Astrocyte (in vitro differentiated cells and primary cell): ENCODE data around the gene SCNN1A. TPM values are rescaled to one million over a fixed set of nuclear protein-coding genes. Genes with fewer than 3 reads are reported as not detected.

Experiments used
- DNase-seq: peaks from one replicate; pipeline ENCODE4 v3.0.0-alpha.2; 2010; ENCODE audit warnings: low read depth
- FAIRE-seq: peaks from 2 replicates; lab custom pipeline; 2011; peaks lifted over from hg19 to GRCh38; lab: Jason Lieb, UNC
- H2AFZ ChIP-seq: 2 replicates; pipeline ENCODE4 v1.6.0; 2012; ENCODE audit warnings: low read depth, low read length, inconsistent platforms
- H3K27ac ChIP-seq: 2 replicates; pipeline ENCODE4 v1.5.1; 2011; ENCODE audit warnings: low read depth, low read length, inconsistent platforms
- H3K27me3 ChIP-seq: 2 replicates; pipeline ENCODE4 v1.6.0; 2011; ENCODE audit warnings: low read length, inconsistent platforms; ENCODE audit not compliant: insufficient read depth
- H3K36me3 ChIP-seq: 2 replicates; pipeline ENCODE4 v1.5.1; 2011; ENCODE audit warnings: low read length, inconsistent platforms; ENCODE audit not compliant: insufficient read depth
- H3K4me1 ChIP-seq: 2 replicates; pipeline ENCODE4 v1.5.1; 2011; ENCODE audit warnings: low read length, inconsistent platforms; ENCODE audit not compliant: insufficient read depth
- H3K4me2 ChIP-seq: 2 replicates; pipeline ENCODE4 v1.6.0; 2012; ENCODE audit warnings: low read length, inconsistent platforms
- H3K4me3 ChIP-seq: 2 replicates; pipeline ENCODE4 v1.5.1; 2011; ENCODE audit warnings: low read depth, mild to moderate bottlenecking, low read length, inconsistent platforms; ENCODE audit not compliant: insufficient read depth
- H3K79me2 ChIP-seq: 2 replicates; pipeline ENCODE4 v1.6.0; 2012; ENCODE audit warnings: mild to moderate bottlenecking, low read length, inconsistent platforms; ENCODE audit not compliant: insufficient read depth
- H3K9ac ChIP-seq: 2 replicates; pipeline ENCODE4 v1.6.0; 2012; ENCODE audit warnings: mild to moderate bottlenecking, low read length, inconsistent platforms
- H3K9me3 ChIP-seq: 2 replicates; pipeline ENCODE4 v1.5.1; 2012; ENCODE audit warnings: low read depth, mild to moderate bottlenecking, low read length, inconsistent platforms; ENCODE audit not compliant: insufficient read depth
- H4K20me1 ChIP-seq: 2 replicates; pipeline ENCODE4 v1.6.0; 2012; ENCODE audit warnings: low read length, inconsistent platforms; ENCODE audit not compliant: insufficient read depth
- H3K27ac Mint-ChIP-seq: one replicate; pipeline ENCODE4 v1.8.0; 2021; ENCODE audit warnings: mild to moderate bottlenecking, mixed read lengths; ENCODE audit not compliant: unreplicated experiment
- H3K27me3 Mint-ChIP-seq: one replicate; pipeline ENCODE4 v1.8.0; 2021; ENCODE audit warnings: low read depth, mixed read lengths; ENCODE audit not compliant: unreplicated experiment
- H3K36me3 Mint-ChIP-seq: one replicate; pipeline ENCODE4 v1.8.0; 2021; ENCODE audit warnings: low read depth, mixed read lengths; ENCODE audit not compliant: unreplicated experiment
- H3K4me1 Mint-ChIP-seq: one replicate; pipeline ENCODE4 v1.8.0; 2021; ENCODE audit warnings: low read depth, mixed read lengths; ENCODE audit not compliant: unreplicated experiment
- H3K4me3 Mint-ChIP-seq: one replicate; pipeline ENCODE4 v1.8.0; 2021; ENCODE audit warnings: mild to moderate bottlenecking, moderate library complexity, mixed read lengths; ENCODE audit not compliant: unreplicated experiment
- H3K9me3 Mint-ChIP-seq: one replicate; pipeline ENCODE4 v1.8.0; 2021; ENCODE audit warnings: mild to moderate bottlenecking, mixed read lengths; ENCODE audit not compliant: unreplicated experiment
- EZH2 ChIP-seq: IDR thresholded peaks from 2 replicates; pipeline ENCODE4 v1.6.1; 2012; ENCODE audit warnings: mild to moderate bottlenecking, low read length, inconsistent platforms; ENCODE audit not compliant: insufficient read depth
- total RNA-seq: library from RNA; stranded (reverse); gene quantifications from 2 replicates; pipeline ENCODE4 v1.2.1, GENCODE V29; 2021
- TF ChIP-seq, protein P1 (sequence below): IDR thresholded peaks from 2 replicates; pipeline ENCODE4 v1.5.1; 2011; ENCODE audit warnings: low read depth, mild to moderate bottlenecking, inconsistent platforms, low read length, moderate library complexity; ENCODE audit not compliant: insufficient read depth

Gene SCNN1A
- total RNA-seq, 1 donor from 2014 or later, result 1.3 TPM

- Histone ChIP-seq H3K9ac (no peak overlapping the region), H3K36me3 (no peaks in the 10 kb centered on the region), H3K27me3 (no peaks in the 10 kb centered on the region), H3K4me3 (no peak overlapping the region), H3K4me1 (no peaks in the 10 kb centered on the region), H3K27ac (no peak overlapping the region), H3K9me3 (no peaks in the 10 kb centered on the region), H3K79me2 (no peaks in the 10 kb centered on the region), H4K20me1 (no peaks in the 10 kb centered on the region), H3K4me2 (no peak overlapping the region), H2AFZ (no peak overlapping the region)
- Mint-ChIP-seq H3K27ac (no peak overlapping the region), H3K27me3 (peaks cover 4% of the 10 kb centered on the region), H3K4me3 (no peak overlapping the region), H3K36me3 (no peaks in the 10 kb centered on the region), H3K4me1 (peaks cover 8% of the 10 kb centered on the region), H3K9me3 (no peaks in the 10 kb centered on the region)
- no peak for TF ChIP-seq EZH2
- TF ChIP-seq, protein P1, sequence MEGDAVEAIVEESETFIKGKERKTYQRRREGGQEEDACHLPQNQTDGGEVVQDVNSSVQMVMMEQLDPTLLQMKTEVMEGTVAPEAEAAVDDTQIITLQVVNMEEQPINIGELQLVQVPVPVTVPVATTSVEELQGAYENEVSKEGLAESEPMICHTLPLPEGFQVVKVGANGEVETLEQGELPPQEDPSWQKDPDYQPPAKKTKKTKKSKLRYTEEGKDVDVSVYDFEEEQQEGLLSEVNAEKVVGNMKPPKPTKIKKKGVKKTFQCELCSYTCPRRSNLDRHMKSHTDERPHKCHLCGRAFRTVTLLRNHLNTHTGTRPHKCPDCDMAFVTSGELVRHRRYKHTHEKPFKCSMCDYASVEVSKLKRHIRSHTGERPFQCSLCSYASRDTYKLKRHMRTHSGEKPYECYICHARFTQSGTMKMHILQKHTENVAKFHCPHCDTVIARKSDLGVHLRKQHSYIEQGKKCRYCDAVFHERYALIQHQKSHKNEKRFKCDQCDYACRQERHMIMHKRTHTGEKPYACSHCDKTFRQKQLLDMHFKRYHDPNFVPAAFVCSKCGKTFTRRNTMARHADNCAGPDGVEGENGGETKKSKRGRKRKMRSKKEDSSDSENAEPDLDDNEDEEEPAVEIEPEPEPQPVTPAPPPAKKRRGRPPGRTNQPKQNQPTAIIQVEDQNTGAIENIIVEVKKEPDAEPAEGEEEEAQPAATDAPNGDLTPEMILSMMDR, result no peak
- no peak for DNase-seq
- no peak for FAIRE-seq
Measured at GRCh38 chr12:6394398-6394797, 19.0 kb upstream of the SCNN1A start.

DNA sequence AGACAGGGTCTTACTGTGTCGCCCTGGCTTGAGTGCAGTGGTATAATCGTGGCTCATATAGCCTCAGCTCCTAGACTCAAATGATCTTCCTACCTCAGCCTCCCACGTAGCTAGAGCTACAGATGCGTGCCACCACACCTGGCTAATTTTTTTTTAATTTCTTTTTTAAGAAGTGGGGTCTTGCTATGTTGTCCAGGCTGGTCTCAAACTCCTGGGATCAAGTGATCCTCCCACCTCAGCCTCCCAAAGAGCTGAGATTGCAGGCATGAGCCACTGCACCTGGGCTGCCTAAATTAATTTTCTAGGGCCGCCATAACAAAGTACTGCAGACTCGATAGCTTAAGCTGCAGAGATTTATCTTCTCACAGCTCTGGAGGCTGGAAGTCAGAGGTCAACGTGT lies 17.7 kb upstream of the SCNN1A start:
- Histone ChIP-seq H3K9ac (no peak overlapping the region), H3K9me3 (no peaks in the 10 kb centered on the region), H3K4me1 (no peaks in the 10 kb centered on the region), H2AFZ (no peak overlapping the region), H3K36me3 (no peaks in the 10 kb centered on the region), H3K4me2 (no peak overlapping the region), H3K4me3 (no peak overlapping the region), H3K27ac (no peak overlapping the region), H3K27me3 (no peaks in the 10 kb centered on the region), H4K20me1 (no peaks in the 10 kb centered on the region), H3K79me2 (no peaks in the 10 kb centered on the region)
- FAIRE-seq, result no peak
- TF ChIP-seq, protein P1, result no peak
- TF ChIP-seq EZH2, result no peak
- H3K4me3 Mint-ChIP-seq, result no peak overlapping the region
- no peaks in the 10 kb centered on the region for H3K36me3 Mint-ChIP-seq
- H3K9me3 Mint-ChIP-seq, result no peaks in the 10 kb centered on the region
- peaks cover 8% of the 10 kb centered on the region for H3K4me1 Mint-ChIP-seq
- H3K27me3 Mint-ChIP-seq, result peaks cover 11% of the 10 kb centered on the region
- no peak overlapping the region for H3K27ac Mint-ChIP-seq
- no peak for DNase-seq

DNA sequence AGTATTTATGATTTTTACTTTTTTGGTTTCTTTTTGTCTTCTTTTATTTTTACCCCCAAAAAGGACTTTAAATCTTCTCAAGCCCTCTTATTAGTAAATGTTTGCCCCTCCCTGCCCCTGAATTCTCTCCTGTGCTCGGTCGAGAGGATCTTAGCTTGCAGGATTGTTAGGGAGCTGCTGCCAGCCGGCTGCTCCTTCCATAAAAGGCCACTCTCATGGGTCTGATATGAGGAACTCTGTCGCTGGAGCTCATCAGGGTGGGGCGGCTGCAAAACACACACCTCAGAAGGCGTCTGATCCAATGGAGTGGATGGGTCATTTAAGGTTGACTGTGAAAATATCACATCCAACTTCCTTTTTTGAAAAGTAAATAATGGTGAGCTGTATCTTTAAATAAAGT lies 17.1 kb upstream of the SCNN1A start:
- Histone ChIP-seq H3K79me2 (no peaks in the 10 kb centered on the region), H3K36me3 (no peaks in the 10 kb centered on the region), H3K4me3 (no peak overlapping the region), H3K9me3 (no peaks in the 10 kb centered on the region), H3K4me2 (no peak overlapping the region), H3K27ac (no peak overlapping the region), H3K9ac (no peak overlapping the region), H3K4me1 (no peaks in the 10 kb centered on the region), H2AFZ (no peak overlapping the region), H3K27me3 (no peaks in the 10 kb centered on the region), H4K20me1 (no peaks in the 10 kb centered on the region)
- Mint-ChIP-seq H3K4me3 (no peak overlapping the region), H3K27me3 (peaks cover 15% of the 10 kb centered on the region), H3K9me3 (no peaks in the 10 kb centered on the region), H3K27ac (no peak overlapping the region), H3K36me3 (no peaks in the 10 kb centered on the region), H3K4me1 (peaks cover 8% of the 10 kb centered on the region)
- TF ChIP-seq, protein P1, result no peak
- no peak for TF ChIP-seq EZH2
- FAIRE-seq (no peak), DNase-seq (no peak)
